GM12878 (cell line): ENCODE measurements around the gene PSMD13. TPM values are rescaled to one million over a fixed set of nuclear protein-coding genes. Genes with fewer than 3 reads are reported as not detected.

Experiments
- ATAC-seq: fragments of 200-7000 bp; cut with Tn5 transposase; 3 replicates; pipeline ENCODE4 v1.9.1; 2020; ENCODE audit warnings: mild to moderate bottlenecking, moderate library complexity
- BruUV-seq: library from RNA; stranded (reverse); fragments of 400-500 nt; replicated peaks from 2 replicates; lab custom pipeline; 2021; lab: Mats Ljungman, UMichigan
- CTCF ChIA-PET: fragments of 300-600 bp; sonication (Branson Sonifier 250); formaldehyde crosslinking; extraction: SDS; loops from one replicate; lab custom pipeline; 2021; ENCODE audit warnings: inconsistent platforms; lab: Yijun Ruan, JAX
- POLR2A ChIA-PET: fragments of 350-600 bp; formaldehyde crosslinking; extraction: SDS; loops from one replicate; lab custom pipeline; 2021; ENCODE audit warnings: inconsistent platforms; lab: Charles Lee
- RAD21 ChIA-PET: fragments of 300-600 bp; sonication (Branson Sonifier 250); formaldehyde crosslinking; loops from one replicate; lab custom pipeline; 2023; ENCODE audit warnings: antibody characterized with exemption; ENCODE audit not compliant: unreplicated experiment; lab: Charles Lee
- SMC1A ChIA-PET: fragments of 300-600 bp; sonication (Branson Sonifier 250); formaldehyde crosslinking; loops from one replicate; lab custom pipeline; 2023; ENCODE audit not compliant: unreplicated experiment, uncharacterized antibody; lab: Charles Lee
- DNase-seq: peaks from one replicate; pipeline ENCODE4 v3.0.0-alpha.2; 2011; ENCODE audit warnings: low read depth, low spot score
- FAIRE-seq: peaks from 3 replicates; lab custom pipeline; 2011; peaks lifted over from hg19 to GRCh38; lab: Jason Lieb, UNC
- H2AFZ ChIP-seq: 2 replicates; pipeline ENCODE4 v1.6.0; 2011; ENCODE audit warnings: low read depth, low read length, control low read depth; ENCODE audit not compliant: control insufficient read depth
- H3K27ac ChIP-seq: 2 replicates; pipeline ENCODE4 v1.5.1; 2011; ENCODE audit warnings: control low read depth; ENCODE audit not compliant: control insufficient read depth, insufficient read depth
- H3K27me3 ChIP-seq, 2 experiments: replicated peaks in 1 of 2; 2 replicates each; pipeline versions ENCODE4 v1.6.0 to v1.6.1; 2011; ENCODE audit warnings: low read length in 1 of 2; ENCODE audit not compliant: control insufficient read depth in 2 of 2, insufficient read depth in 2 of 2
- H3K36me3 ChIP-seq, 2 experiments: 2 replicates each; pipeline ENCODE4 v1.5.1; 2011; ENCODE audit warnings: low read length in 1 of 2; ENCODE audit not compliant: control insufficient read depth in 2 of 2, insufficient read depth in 2 of 2
- H3K4me1 ChIP-seq: 2 replicates; pipeline ENCODE4 v1.6.1; 2011; ENCODE audit warnings: mild to moderate bottlenecking, low read length, moderate library complexity, mixed read lengths; ENCODE audit not compliant: control insufficient read depth, insufficient read depth
- H3K4me2 ChIP-seq: 2 replicates; pipeline ENCODE4 v1.6.0; 2011; ENCODE audit warnings: control low read depth; ENCODE audit not compliant: control insufficient read depth, insufficient read depth
- H3K4me3 ChIP-seq: fragments of 200-600 bp; sonication (generic); 2 replicates; pipeline ENCODE4 v1.5.1; 2016
- H3K79me2 ChIP-seq: 2 replicates; pipeline ENCODE4 v1.6.0; 2011; ENCODE audit warnings: low read length; ENCODE audit not compliant: control insufficient read depth, insufficient read depth
- H3K9ac ChIP-seq: 2 replicates; pipeline ENCODE4 v1.8.0; 2011; ENCODE audit warnings: low read length, control low read depth, mixed read lengths; ENCODE audit not compliant: control insufficient read depth, insufficient read depth
- H3K9me3 ChIP-seq: replicated peaks from 3 replicates; pipeline ENCODE4 v1.5.1; 2011; ENCODE audit warnings: mild to moderate bottlenecking, low read length; ENCODE audit not compliant: control insufficient read depth, insufficient read depth
- H4K20me1 ChIP-seq: 2 replicates; pipeline ENCODE4 v1.6.0; 2011; ENCODE audit not compliant: control insufficient read depth, insufficient read depth
- MEF2A ChIP-seq: IDR thresholded peaks from 2 replicates; pipeline ENCODE4 v1.6.1; 2011; ENCODE audit warnings: low read depth, mild to moderate bottlenecking, low read length, moderate library complexity; ENCODE audit not compliant: insufficient read depth
- NRF1 ChIP-seq: conservative IDR thresholded peaks from 2 replicates; pipeline ENCODE4 v1.6.1; 2011; ENCODE audit warnings: mild to moderate bottlenecking, low read depth, low read length, improper control_type of control experiment
- RB1 ChIP-seq: fragments of 450-650 bp; formaldehyde crosslinking; IDR thresholded peaks from 2 replicates; pipeline ENCODE4 v1.6.1; 2017; ENCODE audit warnings: mild to moderate bottlenecking, borderline replicate concordance
- SMC3 ChIP-seq: IDR thresholded peaks from 2 replicates; pipeline ENCODE4 v1.6.1; 2011; ENCODE audit warnings: low read length, improper control_type of control experiment, borderline replicate concordance
- SPI1 ChIP-seq: IDR thresholded peaks from 2 replicates; pipeline ENCODE4 v1.6.1; 2011; ENCODE audit warnings: low read depth, mild to moderate bottlenecking, low read length, moderate library complexity, borderline replicate concordance; ENCODE audit not compliant: insufficient read depth
- USF2 ChIP-seq: IDR thresholded peaks from 2 replicates; pipeline ENCODE4 v1.6.1; 2011; ENCODE audit warnings: low read depth, low read length, improper control_type of control experiment, borderline replicate concordance
- ZBTB40 ChIP-seq: fragments of 450-650 bp; IDR thresholded peaks from 2 replicates; pipeline ENCODE4 v1.6.1; 2016; ENCODE audit warnings: mild to moderate bottlenecking, moderate library complexity, borderline replicate concordance
- WGBS: methylation state at CpG from one replicate; pipeline ENCODE4 v1.1.6; 2016; ENCODE audit warnings: low lambda C conversion rate; ENCODE audit not compliant: insufficient replicate concordance, insufficient coverage; ENCODE audit errors: missing lambda C conversion rate; 5-methylcytosine and 5-hydroxymethylcytosine counted together
- in situ Hi-C: fragments of 300-500 bp; cut with MboI; formaldehyde crosslinking; loops from 9 replicates; pipeline ENCODE4 v1.14.3; 2018; ENCODE audit warnings: mixed read lengths
- intact Hi-C: fragments of 100-400 bp; cut with micrococcal nuclease; formaldehyde crosslinking; loops from one replicate; pipeline ENCODE4 v1.14.2; 2022; ENCODE audit not compliant: unreplicated experiment
- polyA plus RNA-seq, 11 experiments: library from polyadenylated mRNA; depleted of rRNA in 4 of 11; unstranded in 6 of 11; stranded (reverse) in 5 of 11; fragments of >200 nt; fragmentation: Nextera tagmentation in 4 of 11; fragmentation: Illumina TruSeq in 1 of 11; extraction: Ambion mirVana in 4 of 11; extraction: Trizol in 1 of 11; gene quantifications; 1 replicate in 1 of 11; 2 replicates in 10 of 11; pipeline versions ENCODE4 v1.2.1 to v1.2.3, GENCODE V29; 2011 to 2016; ENCODE audit warnings: inconsistent platforms in 2 of 11, missing spikeins in 2 of 11, low read depth in 1 of 11
- total RNA-seq, 4 experiments: library from RNA; depleted of rRNA in 3 of 4; stranded (reverse); fragments of >200 nt in 3 of 4; fragmentation: Illumina TruSeq in 1 of 4; extraction: Trizol in 1 of 4; gene quantifications; 2 replicates each; pipeline versions ENCODE4 v1.2.1 to v1.2.3, GENCODE V29; 2013 to 2021

PSMD13 gene
- total and polyA plus RNA-seq, 10 of the 15 experiments (the other 5 are each of a cell fraction or from before 2014, with no cell fraction given) = 141 to 303 (median 177) TPM

GRCh38 chr11:278001-278951, 41.5 kb downstream of the PSMD13 start, which contains the start of gene NLRP6:
NLRP6 (plus strand) TSS chr11:278407; CDS start chr11:278570, 163 bp downstream.
- H4K20me1 ChIP-seq = no peaks in the 10 kb centered on the region
- H3K36me3 ChIP-seq = no peaks in the 10 kb centered on the region
- ChIA-PET POLR2A (no interaction called here), SMC1A (no interaction called here), RAD21 (no interaction called here), CTCF (interaction anchor here (0.9 kb wide), 1 partner anchor 27 kb away, joined by 4 read pairs; no protein-coding TSS in a partner anchor)
- no TSS peak for BruUV-seq
- ATAC-seq (no peak), DNase-seq (no peak), FAIRE-seq (no peak)
- 81% methylated on average over 21 of the region's 21 CpGs for WGBS
- H3K79me2 ChIP-seq = no peaks in the 10 kb centered on the region
- no peaks in the 10 kb centered on the region; the same call in 2 of the 3 replicates for H3K9me3 ChIP-seq
- H3K4me3 ChIP-seq = no peak within 1 kb of the TSS
- TF ChIP-seq RB1 = no peak
- TF ChIP-seq USF2 = no peak
- no peak for TF ChIP-seq SPI1
- no peak for TF ChIP-seq NRF1
- no peak for TF ChIP-seq MEF2A
- TF ChIP-seq ZBTB40 = no peak
- no peak for TF ChIP-seq SMC3
- peaks cover 15 to 20% of the 10 kb centered on the region in 2 experiments for H3K27me3 ChIP-seq
- H3K4me1 ChIP-seq = no peaks in the 10 kb centered on the region; the same call in 1 of the 2 replicates
- no peak within 1 kb of the TSS for H3K27ac ChIP-seq
- in situ Hi-C loops = no loop called here
- no peak within 1 kb of the TSS for H3K4me2 ChIP-seq
- intact Hi-C loops = no loop called here
- no peak within 1 kb of the TSS for H2AFZ ChIP-seq
- no peak within 1 kb of the TSS for H3K9ac ChIP-seq
